CD4-positive, alpha-beta memory T cell (primary cell): ENCODE data around the gene CDK5RAP3. TPM values are rescaled to one million over a fixed set of nuclear protein-coding genes. Genes with fewer than 3 reads are reported as not detected.
"Not testable (repeated sequence)": the region's sequence is repeated elsewhere in the genome, so short reads cannot be mapped to it uniquely, and the experiment has no call there.

Source experiments
- CTCF ChIA-PET: fragments of 350-600 bp; sonication (Branson Sonifier 250); formaldehyde crosslinking; loops from one replicate; lab custom pipeline; 2021; ENCODE audit warnings: inconsistent platforms; ENCODE audit not compliant: partially characterized antibody; lab: Charles Lee
- POLR2A ChIA-PET: fragments of 350-600 bp; sonication (Branson Sonifier 250); formaldehyde crosslinking; loops from one replicate; lab custom pipeline; 2021; ENCODE audit not compliant: partially characterized antibody; lab: Charles Lee
- DNase-seq, 5 donors: peaks; one replicate each; pipeline versions ENCODE4 v3.0.0 to v3.0.0-alpha.2; 2020 to 2022; ENCODE audit warnings: mixed read lengths in 1 of 5
- H3K27ac ChIP-seq: one replicate; pipeline ENCODE4 v1.7.0; 2013; ENCODE audit warnings: low read depth, low read length
- H3K27me3 ChIP-seq: 2 replicates; pipeline ENCODE4 v1.7.0; 2013; ENCODE audit warnings: mild to moderate bottlenecking, low read length, moderate library complexity; ENCODE audit not compliant: insufficient read depth
- H3K36me3 ChIP-seq: 2 replicates; pipeline ENCODE4 v1.7.0; 2013; ENCODE audit warnings: mild to moderate bottlenecking, low read length, moderate library complexity; ENCODE audit not compliant: insufficient read depth
- H3K4me1 ChIP-seq: 2 replicates; pipeline ENCODE4 v1.7.0; 2013; ENCODE audit warnings: mild to moderate bottlenecking, low read length, moderate library complexity; ENCODE audit not compliant: insufficient read depth
- H3K4me3 ChIP-seq, 2 donors: one replicate each; pipeline ENCODE4 v1.7.0; 2013; ENCODE audit warnings: low read length in 2 of 2, mild to moderate bottlenecking in 1 of 2
- H3K9me3 ChIP-seq, 2 donors: one replicate each; pipeline ENCODE4 v1.7.0; 2013; ENCODE audit warnings: low read length in 2 of 2, control low read depth in 1 of 2; ENCODE audit not compliant: control insufficient read depth in 1 of 2
- H3K27ac Mint-ChIP-seq, 7 donors: one replicate each; pipeline ENCODE4 v1.8.0; 2020 to 2021; ENCODE audit warnings: mixed read lengths in 7 of 7, mild to moderate bottlenecking in 6 of 7, inconsistent platforms in 3 of 7, moderate library complexity in 3 of 7
- H3K27me3 Mint-ChIP-seq, 2 donors: one replicate each; pipeline ENCODE4 v1.8.0; 2020 to 2021; ENCODE audit warnings: mixed read lengths in 2 of 2
- H3K36me3 Mint-ChIP-seq, 2 donors: one replicate each; pipeline ENCODE4 v1.8.0; 2020 to 2021; ENCODE audit warnings: mixed read lengths in 2 of 2, inconsistent platforms in 1 of 2, mild to moderate bottlenecking in 1 of 2
- H3K4me1 Mint-ChIP-seq, 4 donors: one replicate each; pipeline ENCODE4 v1.8.0; 2020 to 2021; ENCODE audit warnings: mixed read lengths in 4 of 4, mild to moderate bottlenecking in 1 of 4
- H3K4me3 Mint-ChIP-seq, 8 donors: one replicate each; pipeline ENCODE4 v1.8.0; 2020 to 2021; ENCODE audit warnings: mixed read lengths in 8 of 8, mild to moderate bottlenecking in 7 of 8, moderate library complexity in 6 of 8, inconsistent platforms in 3 of 8
- H3K9me3 Mint-ChIP-seq, 8 donors: one replicate each; pipeline ENCODE4 v1.8.0; 2020 to 2021; ENCODE audit warnings: mixed read lengths in 8 of 8, mild to moderate bottlenecking in 5 of 8, inconsistent platforms in 3 of 8, moderate library complexity in 1 of 8
- intact Hi-C: fragments of 100-400 bp; cut with micrococcal nuclease; formaldehyde crosslinking; loops from one replicate; pipeline ENCODE4 v1.15.1; 2023
- polyA plus RNA-seq, 2 donors: library from polyadenylated mRNA; unstranded; fragments of 300-500 nt; fragmentation: Illumina TruSeq; gene quantifications; one replicate each; pipeline ENCODE4 v1.2.3, GENCODE V29; 2021
- total RNA-seq, 2 experiments: library from RNA; stranded (reverse); gene quantifications; one replicate each; pipeline ENCODE4 v1.2.3, GENCODE V29; 2021

The CDK5RAP3 gene
- total and polyA plus RNA-seq, 4 experiments from 2014 or later: 75.1 to 343 (median 220) TPM

GRCh38 chr17:47996201-47996600 is 25.3 kb downstream of the CDK5RAP3 start:
- H3K27me3 ChIP-seq: no peaks in the 10 kb centered on the region
- H3K27ac ChIP-seq: no peak overlapping the region
- CTCF ChIA-PET: interaction anchor here (0.6 kb wide), 1 partner anchor 154 kb away, joined by 3 read pairs; no protein-coding TSS in a partner anchor
- H3K9me3 ChIP-seq: no peaks in the 10 kb centered on the region
- no peak overlapping the region for H3K4me3 ChIP-seq
- Mint-ChIP-seq H3K27ac (no peak overlapping the region), H3K36me3 (no peaks in the 10 kb centered on the region), H3K27me3 (peaks cover 0 to 5% of the 10 kb centered on the region in 2 donors), H3K9me3 (no peaks in the 10 kb centered on the region), H3K4me3 (no peak overlapping the region), H3K4me1 (peaks cover 0 to 5% (median under 1%) of the 10 kb centered on the region in 4 donors)
- DNase-seq: no peak
- H3K36me3 ChIP-seq: no peaks in the 10 kb centered on the region
- POLR2A ChIA-PET: no interaction called here
- intact Hi-C loops: no loop called here
- H3K4me1 ChIP-seq: no peaks in the 10 kb centered on the region

GRCh38 chr17:47997586-47997985 is 26.7 kb downstream of the CDK5RAP3 start:
- Histone ChIP-seq H3K27ac (no peak overlapping the region), H3K9me3 (no peaks in the 10 kb centered on the region), H3K4me1 (no peaks in the 10 kb centered on the region), H3K27me3 (no peaks in the 10 kb centered on the region), H3K4me3 (no peak overlapping the region), H3K36me3 (no peaks in the 10 kb centered on the region)
- DNase-seq: no peak
- ChIA-PET CTCF (no interaction called here), POLR2A (interaction anchor here (0.6 kb wide), 1 partner anchor 19 kb away, joined by 3 read pairs; no protein-coding TSS in a partner anchor)
- Mint-ChIP-seq H3K4me3 (no peak overlapping the region), H3K27me3 (peaks cover 0 to 5% of the 10 kb centered on the region in 2 donors), H3K27ac (no peak overlapping the region), H3K9me3 (no peaks in the 10 kb centered on the region), H3K4me1 (peaks cover 0 to 5% (median under 1%) of the 10 kb centered on the region in 4 donors), H3K36me3 (no peaks in the 10 kb centered on the region)
- intact Hi-C loops: no loop called here

GRCh38 chr17:47998044-47998443 is 27.1 kb downstream of the CDK5RAP3 start:
- Mint-ChIP-seq H3K27ac (no peak overlapping the region), H3K9me3 (no peaks in the 10 kb centered on the region), H3K36me3 (no peaks in the 10 kb centered on the region), H3K4me1 (peaks cover 0 to 5% (median under 1%) of the 10 kb centered on the region in 4 donors), H3K4me3 (no peak overlapping the region), H3K27me3 (peaks cover 0 to 9% of the 10 kb centered on the region in 2 donors)
- no peak for DNase-seq
- CTCF ChIA-PET: no interaction called here
- intact Hi-C loops: no loop called here
- H3K36me3 ChIP-seq: no peaks in the 10 kb centered on the region
- peaks cover 3% of the 10 kb centered on the region for H3K4me1 ChIP-seq
- H3K27me3 ChIP-seq: no peaks in the 10 kb centered on the region
- POLR2A ChIA-PET: no interaction called here
- no peaks in the 10 kb centered on the region for H3K9me3 ChIP-seq
- H3K27ac ChIP-seq: no peak overlapping the region
- no peak overlapping the region for H3K4me3 ChIP-seq

GRCh38 chr17:47999582-47999981 is 28.7 kb downstream of the CDK5RAP3 start:
- DNase-seq: no peak
- peaks cover 4% of the 10 kb centered on the region for H3K4me1 ChIP-seq
- no peaks in the 10 kb centered on the region for H3K9me3 Mint-ChIP-seq
- H3K27ac ChIP-seq: no peak overlapping the region
- no peaks in the 10 kb centered on the region for H3K36me3 ChIP-seq
- no peaks in the 10 kb centered on the region for H3K36me3 Mint-ChIP-seq
- ChIA-PET CTCF (interaction anchor here (0.8 to 2.0 kb wide), 5 partner anchors 11 to 50 kb away, joined by 4 to 5 read pairs (median 4); partner anchors contain the start of gene CDK5RAP3), POLR2A (no interaction called here)
- peaks cover 5 to 10% of the 10 kb centered on the region in 2 donors for H3K27me3 Mint-ChIP-seq
- no peak overlapping the region for H3K4me3 ChIP-seq
- no peak overlapping the region for H3K4me3 Mint-ChIP-seq
- H3K27ac Mint-ChIP-seq: peak overlapping the region in 1 of 7 donors; percentile 85
- no peaks in the 10 kb centered on the region for H3K27me3 ChIP-seq
- peaks cover 0 to 5% (median under 1%) of the 10 kb centered on the region in 4 donors for H3K4me1 Mint-ChIP-seq
- intact Hi-C loops: no loop called here
- no peaks in the 10 kb centered on the region for H3K9me3 ChIP-seq

GRCh38 chr17:48001197-48001596 is 30.3 kb downstream of the CDK5RAP3 start:
- Mint-ChIP-seq H3K9me3 (no peaks in the 10 kb centered on the region), H3K36me3 (no peaks in the 10 kb centered on the region), H3K4me3 (no peak overlapping the region), H3K27me3 (peaks cover 5 to 17% of the 10 kb centered on the region in 2 donors), H3K4me1 (peaks cover 0 to 5% (median under 1%) of the 10 kb centered on the region in 4 donors), H3K27ac (no peak overlapping the region)
- intact Hi-C loops: no loop called here
- Histone ChIP-seq H3K27me3 (no peaks in the 10 kb centered on the region), H3K4me1 (peaks cover 4% of the 10 kb centered on the region), H3K4me3 (no peak overlapping the region), H3K9me3 (no peaks in the 10 kb centered on the region), H3K27ac (no peak overlapping the region), H3K36me3 (no peaks in the 10 kb centered on the region)
- no peak for DNase-seq
- POLR2A ChIA-PET: no interaction called here
- CTCF ChIA-PET: interaction anchor here (1.4 to 2.0 kb wide), 2 partner anchors 10 to 51 kb away, joined by 4 to 5 read pairs; no protein-coding TSS in a partner anchor

- H3K9me3 ChIP-seq, H3K4me1 Mint-ChIP-seq, DNase-seq, H3K4me3 ChIP-seq, H3K27ac Mint-ChIP-seq, H3K36me3 ChIP-seq, POLR2A ChIA-PET, H3K9me3 Mint-ChIP-seq, H3K4me3 Mint-ChIP-seq, H3K4me1 ChIP-seq, H3K27ac ChIP-seq, H3K27me3 ChIP-seq, intact Hi-C loops, H3K36me3 Mint-ChIP-seq: not testable (repeated sequence)
- peaks cover 5 to 16% of the 10 kb centered on the region in 2 donors for H3K27me3 Mint-ChIP-seq
- CTCF ChIA-PET: interaction anchor here (1.4 kb wide), 1 partner anchor 9 kb away, joined by 4 read pairs; no protein-coding TSS in a partner anchor
Observed at GRCh38 chr17:48001657-48002056, 30.7 kb downstream of the CDK5RAP3 start.

- H3K27ac Mint-ChIP-seq: no peak overlapping the region
- no peaks in the 10 kb centered on the region for H3K9me3 Mint-ChIP-seq
- DNase-seq: no peak
- no peak overlapping the region for H3K4me3 ChIP-seq
- H3K4me1 ChIP-seq: peaks cover 4% of the 10 kb centered on the region
- intact Hi-C loops: no loop called here
- peaks cover 5 to 20% of the 10 kb centered on the region in 2 donors for H3K27me3 Mint-ChIP-seq
- no peaks in the 10 kb centered on the region for H3K9me3 ChIP-seq
- H3K4me1 Mint-ChIP-seq: peaks cover 0 to 5% (median under 1%) of the 10 kb centered on the region in 4 donors
- no peak overlapping the region for H3K4me3 Mint-ChIP-seq
- no peaks in the 10 kb centered on the region for H3K36me3 ChIP-seq
- POLR2A ChIA-PET: no interaction called here
- no peaks in the 10 kb centered on the region for H3K27me3 ChIP-seq
- CTCF ChIA-PET: interaction anchor here (0.6 to 1.4 kb wide), 2 partner anchors 9 to 634 kb away, joined by 4 read pairs; no protein-coding TSS in a partner anchor
- H3K36me3 Mint-ChIP-seq: no peaks in the 10 kb centered on the region
- no peak overlapping the region for H3K27ac ChIP-seq
Observed at GRCh38 chr17:48002266-48002915, 31.5 kb downstream of the CDK5RAP3 start.
